ENCODE measurements around the gene UPK1A.

GRCh38 chr19:35663981-35664380 lies 2.3 kb upstream of the UPK1A start:
- no peak for TF ChIP-seq ZSCAN18 (CRISPR knock-in tag; IDR thresholded peaks at IDR 0.05)
- TF ChIP-seq CTCF (IDR thresholded peaks at IDR 0.05): no peak
- TF ChIP-seq PRDM15 (CRISPR knock-in tag; IDR thresholded peaks at IDR 0.05): no peak
- TF ChIP-seq SP1 (CRISPR knock-in tag; conservative IDR thresholded peaks at IDR 0.05): no peak
- no peak for TF ChIP-seq ATF2 (CRISPR knock-in tag; IDR thresholded peaks at IDR 0.05; ENCODE audit: borderline replicate concordance, low read depth)
- no peak for TF ChIP-seq ZNF512 (CRISPR knock-in tag; IDR thresholded peaks at IDR 0.05; ENCODE audit: borderline replicate concordance)
- no peak for TF ChIP-seq ATF3 (CRISPR knock-in tag; conservative IDR thresholded peaks at IDR 0.05)
- TF ChIP-seq TEAD1 (CRISPR knock-in tag; IDR thresholded peaks at IDR 0.05): no peak
- no peak for TF ChIP-seq ARID4B (CRISPR knock-in tag; IDR thresholded peaks at IDR 0.05; ENCODE audit: borderline replicate concordance)
- TF ChIP-seq JAZF1 (CRISPR knock-in tag; IDR thresholded peaks at IDR 0.05): no peak
- TF ChIP-seq ZNF232 (CRISPR knock-in tag; IDR thresholded peaks at IDR 0.05): no peak
- TF ChIP-seq ESRRA (CRISPR knock-in tag; IDR thresholded peaks at IDR 0.05; ENCODE audit: borderline replicate concordance): no peak
- TF ChIP-seq NR3C1 (CRISPR knock-in tag; conservative IDR thresholded peaks at IDR 0.05; ENCODE audit: low read depth): no peak
- TF ChIP-seq TEAD4 (CRISPR knock-in tag; IDR thresholded peaks at IDR 0.05): no peak
